T-helper 2 cell treated with Interferon-gamma antibody and Interleukin-4, amounts not matched to agents 5 μg/mL and 100 μg/mL, for 36 hours (primary cell): ENCODE measurements around the gene RAPGEF2.
"Not testable (repeated sequence)": the region's sequence is repeated elsewhere in the genome, so short reads cannot be mapped to it uniquely, and the experiment has no call there.

ENCODE experiments used
- DNase-seq: peaks from one replicate; pipeline ENCODE4 v3.0.0; 2021; ENCODE audit warnings: low spot score
- H3K27ac Mint-ChIP-seq: one replicate; pipeline ENCODE4 v1.8.0; 2021; ENCODE audit warnings: mild to moderate bottlenecking, mixed read lengths
- H3K27me3 Mint-ChIP-seq: one replicate; pipeline ENCODE4 v1.8.0; 2021; ENCODE audit warnings: low read depth, mixed read lengths
- H3K36me3 Mint-ChIP-seq: one replicate; pipeline ENCODE4 v1.8.0; 2021; ENCODE audit warnings: low read depth, mixed read lengths
- H3K4me1 Mint-ChIP-seq: one replicate; pipeline ENCODE4 v1.8.0; 2021; ENCODE audit warnings: low read depth, mixed read lengths
- H3K4me3 Mint-ChIP-seq: one replicate; pipeline ENCODE4 v1.8.0; 2022; ENCODE audit warnings: mild to moderate bottlenecking, moderate library complexity, mixed read lengths
- H3K9me3 Mint-ChIP-seq: one replicate; pipeline ENCODE4 v1.8.0; 2021; ENCODE audit warnings: mixed read lengths

The RAPGEF2 gene

GRCh38 chr4:159357350-159357749, 254.5 kb downstream of the RAPGEF2 start:
- no peak overlapping the region for H3K27ac Mint-ChIP-seq
- no peaks in the 10 kb centered on the region for H3K4me1 Mint-ChIP-seq
- H3K36me3 Mint-ChIP-seq, result no peaks in the 10 kb centered on the region

GRCh38 chr4:159358226-159358625, 255.3 kb downstream of the RAPGEF2 start:
- Mint-ChIP-seq H3K4me1 (no peaks in the 10 kb centered on the region), H3K36me3 (no peaks in the 10 kb centered on the region), H3K27me3 (no peaks in the 10 kb centered on the region), H3K9me3 (no peaks in the 10 kb centered on the region), H3K4me3 (no peak overlapping the region), H3K27ac (no peak overlapping the region)
- DNase-seq, result no peak

More at GRCh38 chr4:159357350-159357749, 254.5 kb downstream of the RAPGEF2 start:
- Mint-ChIP-seq H3K9me3 (no peaks in the 10 kb centered on the region), H3K4me3 (no peak overlapping the region), H3K27me3 (no peaks in the 10 kb centered on the region)
- DNase-seq, result no peak

GRCh38 chr4:159360549-159360948, 257.7 kb downstream of the RAPGEF2 start:
- Mint-ChIP-seq H3K27me3 (no peaks in the 10 kb centered on the region), H3K4me1 (no peaks in the 10 kb centered on the region), H3K9me3 (no peaks in the 10 kb centered on the region), H3K27ac (no peak overlapping the region), H3K4me3 (no peak overlapping the region), H3K36me3 (no peaks in the 10 kb centered on the region)
- no peak for DNase-seq

- H3K4me3 Mint-ChIP-seq, result no peak overlapping the region
- no peaks in the 10 kb centered on the region for H3K9me3 Mint-ChIP-seq
- peaks cover 8% of the 10 kb centered on the region for H3K27me3 Mint-ChIP-seq
- no peak for DNase-seq
- no peaks in the 10 kb centered on the region for H3K4me1 Mint-ChIP-seq
- H3K36me3 Mint-ChIP-seq, result no peaks in the 10 kb centered on the region
- no peak overlapping the region for H3K27ac Mint-ChIP-seq
Observed at GRCh38 chr4:159363361-159363760, 260.5 kb downstream of the RAPGEF2 start.

GRCh38 chr4:159366966-159367780, 264.3 kb downstream of the RAPGEF2 start:
- Mint-ChIP-seq H3K27me3 (peaks cover 8% of the 10 kb centered on the region), H3K9me3 (no peaks in the 10 kb centered on the region), H3K36me3 (no peaks in the 10 kb centered on the region), H3K27ac (no peak overlapping the region), H3K4me1 (peaks cover 6% of the 10 kb centered on the region), H3K4me3 (no peak overlapping the region)
- DNase-seq, result no peak

- Mint-ChIP-seq H3K36me3 (no peaks in the 10 kb centered on the region), H3K27ac (no peak overlapping the region), H3K4me1 (peaks cover 6% of the 10 kb centered on the region), H3K4me3 (no peak overlapping the region), H3K27me3 (peaks cover 8% of the 10 kb centered on the region), H3K9me3 (no peaks in the 10 kb centered on the region)
- no peak for DNase-seq
Observed at GRCh38 chr4:159367781-159368080, 264.9 kb downstream of the RAPGEF2 start.

GRCh38 chr4:159368320-159368719, 265.4 kb downstream of the RAPGEF2 start:
- H3K4me1 Mint-ChIP-seq, result peaks cover 6% of the 10 kb centered on the region
- no peak overlapping the region for H3K27ac Mint-ChIP-seq
- DNase-seq, result no peak
- no peak overlapping the region for H3K4me3 Mint-ChIP-seq
- peaks cover 8% of the 10 kb centered on the region for H3K27me3 Mint-ChIP-seq
- no peaks in the 10 kb centered on the region for H3K9me3 Mint-ChIP-seq
- no peaks in the 10 kb centered on the region for H3K36me3 Mint-ChIP-seq

GRCh38 chr4:159369256-159369655, 266.4 kb downstream of the RAPGEF2 start:
- Mint-ChIP-seq H3K27me3 (peaks cover 8% of the 10 kb centered on the region), H3K4me3 (no peak overlapping the region), H3K9me3 (no peaks in the 10 kb centered on the region), H3K4me1 (peaks cover 6% of the 10 kb centered on the region), H3K27ac (no peak overlapping the region), H3K36me3 (no peaks in the 10 kb centered on the region)
- DNase-seq, result no peak

- H3K4me3 Mint-ChIP-seq, result no peak overlapping the region
- no peak overlapping the region for H3K27ac Mint-ChIP-seq
- no peak for DNase-seq
- H3K9me3 Mint-ChIP-seq, result no peaks in the 10 kb centered on the region
- H3K27me3 Mint-ChIP-seq, result peaks cover 8% of the 10 kb centered on the region
- no peaks in the 10 kb centered on the region for H3K36me3 Mint-ChIP-seq
- peaks cover 6% of the 10 kb centered on the region for H3K4me1 Mint-ChIP-seq
Observed at GRCh38 chr4:159370286-159370685, 267.4 kb downstream of the RAPGEF2 start.

GRCh38 chr4:159374749-159375530, 272.1 kb downstream of the RAPGEF2 start:
- Mint-ChIP-seq H3K4me3 (no peak overlapping the region), H3K9me3 (no peaks in the 10 kb centered on the region), H3K4me1 (peaks cover 6% of the 10 kb centered on the region), H3K27ac (no peak overlapping the region), H3K27me3 (no peaks in the 10 kb centered on the region), H3K36me3 (no peaks in the 10 kb centered on the region)
- no peak for DNase-seq

- Mint-ChIP-seq H3K36me3 (no peaks in the 10 kb centered on the region), H3K27ac (no peak overlapping the region), H3K9me3 (no peaks in the 10 kb centered on the region), H3K4me1 (no peaks in the 10 kb centered on the region), H3K4me3 (no peak overlapping the region), H3K27me3 (no peaks in the 10 kb centered on the region)
- DNase-seq, result no peak
Observed at GRCh38 chr4:159376289-159376688, 273.4 kb downstream of the RAPGEF2 start.

- Mint-ChIP-seq H3K4me1 (no peaks in the 10 kb centered on the region), H3K4me3 (no peak overlapping the region), H3K9me3 (no peaks in the 10 kb centered on the region), H3K27me3 (no peaks in the 10 kb centered on the region), H3K27ac (no peak overlapping the region), H3K36me3 (no peaks in the 10 kb centered on the region)
- no peak for DNase-seq
Observed at GRCh38 chr4:159378056-159378616, 275.3 kb downstream of the RAPGEF2 start.

- not testable (repeated sequence) for H3K36me3 Mint-ChIP-seq, H3K4me3 Mint-ChIP-seq, H3K9me3 Mint-ChIP-seq, H3K27me3 Mint-ChIP-seq, H3K4me1 Mint-ChIP-seq, DNase-seq, H3K27ac Mint-ChIP-seq
Observed at GRCh38 chr4:159379064-159379463, 276.2 kb downstream of the RAPGEF2 start.

GRCh38 chr4:159379836-159380235, 277.0 kb downstream of the RAPGEF2 start:
- no peaks in the 10 kb centered on the region for H3K4me1 Mint-ChIP-seq
- H3K27ac Mint-ChIP-seq, result no peak overlapping the region
- no peak for DNase-seq
- H3K9me3 Mint-ChIP-seq, result no peaks in the 10 kb centered on the region
- no peak overlapping the region for H3K4me3 Mint-ChIP-seq
- no peaks in the 10 kb centered on the region for H3K27me3 Mint-ChIP-seq
- H3K36me3 Mint-ChIP-seq, result no peaks in the 10 kb centered on the region
